ENCODE results near the gene CASK. TPM values are rescaled to one million over a fixed set of nuclear protein-coding genes. Genes with fewer than 3 reads are reported as not detected.

CASK gene
- total RNA-seq, 1 donor: 65.6 TPM

DNA sequence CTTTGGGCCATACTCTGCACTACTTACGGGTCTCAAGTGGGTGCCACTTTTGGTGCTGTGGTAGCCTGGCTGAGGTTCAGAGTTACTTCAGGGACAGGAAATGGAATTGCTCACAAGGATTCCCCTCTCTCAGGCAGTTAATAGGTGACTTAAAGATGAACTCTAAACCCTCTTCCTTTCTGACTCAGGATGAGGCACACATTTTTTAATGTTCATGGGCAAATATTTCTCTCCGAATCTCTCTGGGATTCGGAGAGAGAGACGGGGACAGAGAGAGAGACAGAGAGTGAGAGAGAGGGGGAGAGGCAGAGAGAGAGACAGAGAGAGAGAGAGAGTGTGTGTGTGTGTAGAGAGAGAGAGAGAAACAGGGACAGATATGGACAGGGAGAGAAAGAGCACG lies 396.4 kb downstream of the CASK start:
- TF ChIP-seq, protein P1, sequence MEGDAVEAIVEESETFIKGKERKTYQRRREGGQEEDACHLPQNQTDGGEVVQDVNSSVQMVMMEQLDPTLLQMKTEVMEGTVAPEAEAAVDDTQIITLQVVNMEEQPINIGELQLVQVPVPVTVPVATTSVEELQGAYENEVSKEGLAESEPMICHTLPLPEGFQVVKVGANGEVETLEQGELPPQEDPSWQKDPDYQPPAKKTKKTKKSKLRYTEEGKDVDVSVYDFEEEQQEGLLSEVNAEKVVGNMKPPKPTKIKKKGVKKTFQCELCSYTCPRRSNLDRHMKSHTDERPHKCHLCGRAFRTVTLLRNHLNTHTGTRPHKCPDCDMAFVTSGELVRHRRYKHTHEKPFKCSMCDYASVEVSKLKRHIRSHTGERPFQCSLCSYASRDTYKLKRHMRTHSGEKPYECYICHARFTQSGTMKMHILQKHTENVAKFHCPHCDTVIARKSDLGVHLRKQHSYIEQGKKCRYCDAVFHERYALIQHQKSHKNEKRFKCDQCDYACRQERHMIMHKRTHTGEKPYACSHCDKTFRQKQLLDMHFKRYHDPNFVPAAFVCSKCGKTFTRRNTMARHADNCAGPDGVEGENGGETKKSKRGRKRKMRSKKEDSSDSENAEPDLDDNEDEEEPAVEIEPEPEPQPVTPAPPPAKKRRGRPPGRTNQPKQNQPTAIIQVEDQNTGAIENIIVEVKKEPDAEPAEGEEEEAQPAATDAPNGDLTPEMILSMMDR (IDR thresholded peaks at IDR 0.05; ENCODE audit: insufficient read depth, low read depth, low read length): no peak
- DNase-seq (ENCODE audit: low read depth): peak; percentile 6
- no peak overlapping the region for H3K4me3 ChIP-seq (ENCODE audit: low read depth, low read length)

DNA sequence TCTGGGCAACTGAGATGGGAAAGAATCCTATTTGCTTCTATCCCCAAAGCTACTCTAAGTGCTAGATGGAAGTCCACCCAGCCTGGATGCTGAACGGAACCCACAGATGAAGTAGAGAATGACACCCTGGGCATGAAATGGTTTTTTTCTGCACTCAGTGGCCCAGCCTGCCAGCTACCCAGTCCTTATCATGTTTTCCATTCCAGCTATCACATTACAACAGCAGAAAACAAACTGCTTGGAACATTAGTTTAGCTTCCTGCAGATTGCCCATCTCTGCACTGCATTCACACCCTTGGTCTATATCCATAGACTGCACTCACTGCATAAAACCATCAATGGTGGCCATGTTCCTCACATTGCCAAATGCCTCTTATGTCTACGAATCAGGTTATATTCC lies 397.1 kb downstream of the CASK start:
- TF ChIP-seq, protein P1 (IDR thresholded peaks at IDR 0.05; ENCODE audit: insufficient read depth, low read depth, low read length): no peak
- DNase-seq (ENCODE audit: low read depth): no peak
- H3K4me3 ChIP-seq (ENCODE audit: low read depth, low read length): no peak overlapping the region

DNA sequence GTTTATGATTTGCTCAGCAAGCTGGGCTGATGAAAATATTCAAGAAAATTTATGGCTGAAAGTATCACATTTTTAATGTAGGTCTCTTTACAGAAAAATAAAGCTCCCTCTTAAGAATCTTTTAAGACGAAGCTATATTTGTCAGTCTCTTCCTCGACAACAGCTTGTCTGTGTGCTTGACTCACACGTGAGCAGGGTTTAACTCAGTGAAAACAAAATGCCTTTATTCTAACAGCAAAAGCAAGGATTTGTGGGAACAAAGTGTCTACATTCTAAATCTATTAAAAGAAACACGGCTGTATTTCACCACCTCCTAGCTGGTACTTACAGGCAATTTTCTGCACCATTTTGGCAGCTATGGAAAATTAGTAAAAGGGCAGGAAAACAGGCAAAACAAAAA lies 400.7 kb downstream of the CASK start:
- TF ChIP-seq, protein P1 (IDR thresholded peaks at IDR 0.05; ENCODE audit: insufficient read depth, low read depth, low read length): no peak
- no peak for DNase-seq (ENCODE audit: low read depth)
- H3K4me3 ChIP-seq (ENCODE audit: low read depth, low read length): no peak overlapping the region

DNA sequence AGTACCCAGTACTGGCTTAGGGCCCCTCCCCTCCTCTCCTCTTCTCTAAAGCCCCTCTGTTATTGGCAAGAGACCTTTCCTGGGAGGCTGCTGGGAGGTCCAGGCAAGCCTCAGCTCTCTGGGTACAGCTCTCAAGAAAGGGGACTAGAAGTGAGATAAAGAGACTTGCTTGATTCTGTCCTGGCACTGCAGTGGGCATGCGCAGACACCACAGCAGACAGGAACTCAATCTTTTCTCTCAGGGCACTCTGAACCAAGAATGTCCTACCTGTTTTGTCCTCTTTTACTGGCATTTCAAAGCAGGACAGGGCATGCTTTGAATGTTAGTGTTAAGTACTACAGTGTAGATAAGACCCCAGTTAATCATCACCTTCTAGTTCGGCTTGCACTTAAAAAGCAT lies 401.3 kb downstream of the CASK start:
- TF ChIP-seq, protein P1 (IDR thresholded peaks at IDR 0.05; ENCODE audit: insufficient read depth, low read depth, low read length): no peak
- H3K4me3 ChIP-seq (ENCODE audit: low read depth, low read length): no peak overlapping the region
- DNase-seq (ENCODE audit: low read depth): no peak

DNA sequence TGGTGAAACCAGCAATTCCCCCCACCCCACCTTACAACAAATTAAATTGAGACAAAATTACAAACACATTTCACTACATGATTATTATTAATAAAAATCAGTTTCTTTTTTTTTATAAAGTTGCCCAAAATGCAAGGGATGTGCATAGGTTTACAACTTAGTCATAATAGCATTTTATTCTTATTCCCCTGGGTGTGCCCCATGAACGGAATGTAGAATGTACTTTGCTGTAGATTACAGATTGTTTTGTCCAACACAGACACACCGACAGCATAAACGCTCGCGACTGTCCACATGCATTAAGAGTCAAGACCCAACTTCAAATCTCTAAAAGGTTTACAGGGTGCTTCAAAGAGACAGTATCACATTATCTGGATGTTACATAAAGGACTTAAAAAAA lies 403.9 kb downstream of the CASK start:
- no peak overlapping the region for H3K4me3 ChIP-seq (ENCODE audit: low read depth, low read length)
- no peak for DNase-seq (ENCODE audit: low read depth)
- TF ChIP-seq, protein P1 (IDR thresholded peaks at IDR 0.05; ENCODE audit: insufficient read depth, low read depth, low read length): no peak

DNA sequence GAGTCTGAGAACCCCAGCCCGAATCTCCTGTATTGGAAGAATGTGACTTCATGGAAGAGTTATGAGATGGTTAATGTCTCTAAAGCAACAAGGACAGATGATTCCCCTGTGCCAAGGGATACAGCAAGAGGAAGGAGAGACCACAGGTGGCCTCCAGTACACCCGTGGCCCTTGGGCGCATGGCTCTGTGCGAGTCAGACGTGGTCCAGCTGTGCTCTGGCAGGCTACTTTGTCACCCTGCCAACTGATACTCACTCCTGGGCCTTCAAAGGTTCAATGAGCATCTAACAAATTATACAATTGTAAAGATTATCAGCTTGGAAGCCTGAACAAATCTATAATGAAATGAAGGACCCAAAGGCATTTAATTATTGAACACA lies 404.5 kb downstream of the CASK start:
- H3K4me3 ChIP-seq (ENCODE audit: low read depth, low read length): no peak overlapping the region
- TF ChIP-seq, protein P1 (IDR thresholded peaks at IDR 0.05; ENCODE audit: insufficient read depth, low read depth, low read length): no peak
- DNase-seq (ENCODE audit: low read depth): peak; percentile 10

DNA sequence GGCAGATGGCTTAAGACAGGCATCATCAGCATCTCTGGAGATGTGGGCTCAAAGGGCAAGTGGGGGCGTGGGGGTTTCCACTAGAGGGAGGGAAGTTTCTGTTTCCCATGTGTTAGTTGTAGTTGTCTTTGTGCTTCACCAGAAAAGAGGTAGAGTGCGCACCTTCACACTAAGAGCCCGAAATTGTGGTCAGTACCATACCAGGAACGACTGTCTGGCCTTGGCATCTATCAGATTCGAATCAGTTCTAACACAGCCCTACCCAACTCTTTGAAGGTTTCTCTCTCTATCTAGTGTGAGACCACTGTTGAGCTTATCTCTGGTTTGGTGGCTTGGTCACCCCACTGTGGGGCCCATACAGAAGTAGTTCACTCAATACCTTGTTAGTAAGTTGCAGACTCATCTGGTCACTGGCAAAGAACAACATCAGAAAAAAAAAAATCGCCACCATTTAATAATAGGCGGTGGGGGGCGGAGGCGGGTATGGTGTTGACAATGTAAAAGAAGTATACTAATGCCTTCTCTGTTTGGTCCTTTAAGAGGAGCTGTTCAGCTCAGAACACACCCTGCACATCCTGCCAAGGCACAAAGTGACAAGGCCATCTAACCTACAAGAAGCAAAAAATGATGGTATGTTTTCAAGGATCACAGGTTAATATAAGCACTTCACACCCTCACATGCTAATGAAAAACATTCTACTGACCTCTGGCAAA lies 405.1 kb downstream of the CASK start:
- TF ChIP-seq, protein P1 (IDR thresholded peaks at IDR 0.05; ENCODE audit: insufficient read depth, low read depth, low read length): no peak
- H3K4me3 ChIP-seq (ENCODE audit: low read depth, low read length): no peak overlapping the region
- DNase-seq (ENCODE audit: low read depth): no peak

Data from fibroblast of villous mesenchyme (primary cell).